Trophoblast cell (in vitro differentiated cells and primary cell): ENCODE measurements around the gene CLEC18B.

Experiments
- DNase-seq, 2 donors: peaks; one replicate each; pipeline ENCODE4 v3.0.0-alpha.2; 2016
- H2AFZ ChIP-seq: 2 replicates; pipeline ENCODE4 v1.6.1; 2013; ENCODE audit warnings: low read length, moderate library complexity, mild to moderate bottlenecking; ENCODE audit not compliant: insufficient read depth, poor library complexity
- H2AK5ac ChIP-seq: 2 replicates; pipeline ENCODE4 v1.6.1; 2013; ENCODE audit warnings: mild to moderate bottlenecking, low read length
- H2BK120ac ChIP-seq: 2 replicates; pipeline ENCODE4 v1.6.1; 2013; ENCODE audit warnings: low read length, mild to moderate bottlenecking, moderate library complexity; ENCODE audit not compliant: insufficient read depth, poor library complexity
- H2BK12ac ChIP-seq: 2 replicates; pipeline ENCODE4 v1.6.1; 2013; ENCODE audit warnings: mild to moderate bottlenecking, low read length, moderate library complexity
- H2BK5ac ChIP-seq: 2 replicates; pipeline ENCODE4 v1.6.1; 2013; ENCODE audit warnings: low read length, low read depth, moderate library complexity, mild to moderate bottlenecking; ENCODE audit not compliant: poor library complexity
- H3K14ac ChIP-seq: 2 replicates; pipeline ENCODE4 v1.6.1; 2013; ENCODE audit warnings: mild to moderate bottlenecking, low read length
- H3K18ac ChIP-seq: 2 replicates; pipeline ENCODE4 v1.6.1; 2013; ENCODE audit warnings: mild to moderate bottlenecking, low read length
- H3K23ac ChIP-seq: 2 replicates; pipeline ENCODE4 v1.6.1; 2013; ENCODE audit warnings: low read length
- H3K27ac ChIP-seq: 2 replicates; pipeline ENCODE4 v1.5.1; 2013; ENCODE audit warnings: low read depth, mild to moderate bottlenecking, inconsistent platforms, low read length, moderate library complexity
- H3K27me3 ChIP-seq: 2 replicates; pipeline ENCODE4 v1.6.1; 2013; ENCODE audit warnings: inconsistent platforms, mild to moderate bottlenecking, low read length, moderate library complexity; ENCODE audit not compliant: insufficient read depth
- H3K36me3 ChIP-seq, 2 experiments: 1 replicate in 1 of 2; 2 replicates in 1 of 2; pipeline ENCODE4 v1.6.1; 2013; ENCODE audit warnings: low read length in 2 of 2, mild to moderate bottlenecking in 2 of 2, moderate library complexity in 1 of 2; ENCODE audit not compliant: insufficient read depth in 2 of 2, control insufficient read depth in 1 of 2
- H3K4ac ChIP-seq: 2 replicates; pipeline ENCODE4 v1.6.1; 2013; ENCODE audit warnings: low read depth, mild to moderate bottlenecking, low read length, moderate library complexity
- H3K4me1 ChIP-seq, 2 experiments: 1 replicate in 1 of 2; 2 replicates in 1 of 2; pipeline ENCODE4 v1.6.1; 2013; ENCODE audit warnings: low read length in 2 of 2, mild to moderate bottlenecking in 2 of 2, moderate library complexity in 1 of 2; ENCODE audit not compliant: insufficient read depth in 2 of 2, control insufficient read depth in 1 of 2
- H3K4me2 ChIP-seq: 2 replicates; pipeline ENCODE4 v1.6.1; 2013; ENCODE audit warnings: inconsistent platforms, mild to moderate bottlenecking, low read length, moderate library complexity
- H3K4me3 ChIP-seq: 2 replicates; pipeline ENCODE4 v1.5.1; 2013; ENCODE audit warnings: mild to moderate bottlenecking, low read depth, low read length, inconsistent platforms
- H3K79me1 ChIP-seq: one replicate; pipeline ENCODE4 v1.6.1; 2013; ENCODE audit warnings: low read length
- H3K79me2 ChIP-seq: 2 replicates; pipeline ENCODE4 v1.6.1; 2013; ENCODE audit warnings: low read length, mild to moderate bottlenecking; ENCODE audit not compliant: control insufficient read depth, insufficient read depth, poor library complexity
- H3K9ac ChIP-seq: 2 replicates; pipeline ENCODE4 v1.6.1; 2013; ENCODE audit warnings: mild to moderate bottlenecking, low read length
- H3K9me3 ChIP-seq: 2 replicates; pipeline ENCODE4 v1.6.1; 2013; ENCODE audit warnings: low read depth, mild to moderate bottlenecking, control low read depth, inconsistent platforms, low read length; ENCODE audit not compliant: insufficient read depth
- H4K12ac ChIP-seq: 2 replicates; pipeline ENCODE4 v1.6.1; 2013; ENCODE audit warnings: low read depth, mild to moderate bottlenecking, low read length, moderate library complexity
- H4K8ac ChIP-seq: 2 replicates; pipeline ENCODE4 v1.6.1; 2013; ENCODE audit warnings: low read depth, mild to moderate bottlenecking, low read length, moderate library complexity
- H4K91ac ChIP-seq: one replicate; pipeline ENCODE4 v1.6.1; 2013; ENCODE audit warnings: low read depth, mild to moderate bottlenecking, low read length, moderate library complexity
- WGBS: extraction: QIAGEN DNeasy Blood & Tissue Kit; methylation state at CpG from one replicate; pipeline ENCODE4 v1.1.7; 2013; ENCODE audit warnings: missing lambda C conversion rate; ENCODE audit not compliant: insufficient read length, insufficient coverage; ENCODE audit errors: extremely low coverage; 5-methylcytosine and 5-hydroxymethylcytosine counted together

CLEC18B gene

GRCh38 chr16:74465851-74466685 lies 44.8 kb upstream of the CLEC18B start:
- no peak overlapping the region for H4K8ac ChIP-seq
- H3K18ac ChIP-seq, result no peak overlapping the region
- H2AFZ ChIP-seq, result no peak overlapping the region
- H3K4me1 ChIP-seq, result peaks cover 2 to 3% of the 10 kb centered on the region in 2 experiments
- no peak overlapping the region for H3K14ac ChIP-seq
- no peak overlapping the region for H3K4ac ChIP-seq
- H3K79me1 ChIP-seq, result peaks cover 2% of the 10 kb centered on the region
- H3K4me3 ChIP-seq, result no peak overlapping the region
- H3K27ac ChIP-seq, result no peak overlapping the region
- no peak for DNase-seq
- no CpG with 5 or more reads among the region's 6 CpGs for WGBS
- H4K91ac ChIP-seq, result no peak overlapping the region
- H3K79me2 ChIP-seq, result no peaks in the 10 kb centered on the region
- no peak overlapping the region for H3K4me2 ChIP-seq
- no peaks in the 10 kb centered on the region for H3K27me3 ChIP-seq
- H3K9ac ChIP-seq, result no peak overlapping the region
- H3K23ac ChIP-seq, result no peak overlapping the region
- H4K12ac ChIP-seq, result no peak overlapping the region
- H2AK5ac ChIP-seq, result no peak overlapping the region
- H2BK12ac ChIP-seq, result no peak overlapping the region
- peaks cover 29 to 51% of the 10 kb centered on the region in 2 experiments for H3K36me3 ChIP-seq
- no peak overlapping the region for H2BK120ac ChIP-seq
- H2BK5ac ChIP-seq, result no peak overlapping the region
- H3K9me3 ChIP-seq, result peaks cover 2% of the 10 kb centered on the region

- H3K27ac ChIP-seq, result no peak overlapping the region
- H2AK5ac ChIP-seq, result no peak overlapping the region
- H3K9ac ChIP-seq, result no peak overlapping the region
- H4K91ac ChIP-seq, result no peak overlapping the region
- H3K4ac ChIP-seq, result no peak overlapping the region
- H2BK120ac ChIP-seq, result no peak overlapping the region
- no CpG with 5 or more reads among the region's 7 CpGs for WGBS
- no peak overlapping the region for H3K23ac ChIP-seq
- no peak for DNase-seq
- H3K27me3 ChIP-seq, result no peaks in the 10 kb centered on the region
- H2AFZ ChIP-seq, result no peak overlapping the region
- H4K12ac ChIP-seq, result no peak overlapping the region
- no peak overlapping the region for H2BK12ac ChIP-seq
- H3K18ac ChIP-seq, result no peak overlapping the region
- H4K8ac ChIP-seq, result no peak overlapping the region
- no peaks in the 10 kb centered on the region for H3K79me2 ChIP-seq
- H3K4me3 ChIP-seq, result no peak overlapping the region
- peaks cover 2% of the 10 kb centered on the region for H3K79me1 ChIP-seq
- peaks cover 30 to 49% of the 10 kb centered on the region in 2 experiments for H3K36me3 ChIP-seq
- H3K9me3 ChIP-seq, result peaks cover 2% of the 10 kb centered on the region
- no peak overlapping the region for H3K14ac ChIP-seq
- no peak overlapping the region for H2BK5ac ChIP-seq
- no peak overlapping the region for H3K4me2 ChIP-seq
- peaks cover 2 to 3% of the 10 kb centered on the region in 2 experiments for H3K4me1 ChIP-seq
Measured at GRCh38 chr16:74465281-74465680, 44.0 kb upstream of the CLEC18B start.

GRCh38 chr16:74463888-74464287 lies 42.6 kb upstream of the CLEC18B start:
- H3K4me2 ChIP-seq, result no peak overlapping the region
- no peak overlapping the region for H4K91ac ChIP-seq
- H3K27me3 ChIP-seq, result no peaks in the 10 kb centered on the region

GRCh38 chr16:74462361-74462760 lies 41.1 kb upstream of the CLEC18B start:
- H3K36me3 ChIP-seq, result peaks cover 23 to 36% of the 10 kb centered on the region in 2 experiments
- no peak overlapping the region for H4K91ac ChIP-seq
- peak; percentile 46 to 72 for DNase-seq
- no CpG with 5 or more reads among the region's 4 CpGs for WGBS
- H3K4me3 ChIP-seq, result no peak overlapping the region
- H3K4me1 ChIP-seq, result peaks cover 2 to 3% of the 10 kb centered on the region in 2 experiments
- H2AK5ac ChIP-seq, result no peak overlapping the region
- no peak overlapping the region for H2BK5ac ChIP-seq
- no peak overlapping the region for H2BK120ac ChIP-seq
- no peak overlapping the region for H3K27ac ChIP-seq
- no peaks in the 10 kb centered on the region for H3K79me2 ChIP-seq
- no peak overlapping the region for H4K12ac ChIP-seq
- no peak overlapping the region for H3K9ac ChIP-seq
- no peaks in the 10 kb centered on the region for H3K9me3 ChIP-seq
- H4K8ac ChIP-seq, result no peak overlapping the region
- H3K4ac ChIP-seq, result no peak overlapping the region
- H3K18ac ChIP-seq, result no peak overlapping the region
- no peaks in the 10 kb centered on the region for H3K27me3 ChIP-seq
- no peak overlapping the region for H2AFZ ChIP-seq
- H3K4me2 ChIP-seq, result no peak overlapping the region
- H3K23ac ChIP-seq, result no peak overlapping the region
- peaks cover 2% of the 10 kb centered on the region for H3K79me1 ChIP-seq
- H2BK12ac ChIP-seq, result no peak overlapping the region
- no peak overlapping the region for H3K14ac ChIP-seq

More at GRCh38 chr16:74463888-74464287, 42.6 kb upstream of the CLEC18B start:
- H4K12ac ChIP-seq, result no peak overlapping the region
- H2AFZ ChIP-seq, result no peak overlapping the region
- H3K4ac ChIP-seq, result no peak overlapping the region
- H3K14ac ChIP-seq, result no peak overlapping the region
- H3K23ac ChIP-seq, result no peak overlapping the region
- no peak overlapping the region for H2AK5ac ChIP-seq
- H4K8ac ChIP-seq, result no peak overlapping the region
- no peak overlapping the region for H3K4me3 ChIP-seq
- H2BK12ac ChIP-seq, result no peak overlapping the region
- DNase-seq, result peak; percentile 53 to 60
- H3K9me3 ChIP-seq, result peaks cover 1% of the 10 kb centered on the region
- H3K18ac ChIP-seq, result no peak overlapping the region
- WGBS, result no CpG with 5 or more reads among the region's 2 CpGs
- peaks cover 2 to 3% of the 10 kb centered on the region in 2 experiments for H3K4me1 ChIP-seq
- no peak overlapping the region for H2BK120ac ChIP-seq
- H3K36me3 ChIP-seq, result peaks cover 29 to 44% of the 10 kb centered on the region in 2 experiments
- no peak overlapping the region for H2BK5ac ChIP-seq
- H3K79me1 ChIP-seq, result peaks cover 2% of the 10 kb centered on the region
- no peak overlapping the region for H3K27ac ChIP-seq
- H3K9ac ChIP-seq, result no peak overlapping the region
- no peaks in the 10 kb centered on the region for H3K79me2 ChIP-seq
